ENCODE data around the gene SMIM17.

GRCh38 chr19:56637976-56638555 lies 4.9 kb upstream of the SMIM17 start:
- TF ChIP-seq CTCF (IDR thresholded peaks at IDR 0.05 in 2 of 3, conservative IDR thresholded peaks at IDR 0.05 in 1 of 3; ENCODE audit: borderline replicate concordance in 1 of 3, insufficient read depth in 1 of 3, low read depth in 2 of 3, low read length in 2 of 3) (no peak), POLR2A (IDR thresholded peaks at IDR 0.05; ENCODE audit: borderline replicate concordance, extremely low read depth, insufficient read depth, insufficient read length) (no peak), EZH2 (IDR thresholded peaks at IDR 0.05) (no peak), TCF7L2 (IDR thresholded peaks at IDR 0.05; ENCODE audit: borderline replicate concordance, extremely low read depth, insufficient read depth, insufficient read length) (no peak), EGR1 (IDR thresholded peaks at IDR 0.05; ENCODE audit: low read depth) (no peak)

All from HCT116 (cell line).